Activated CD4-positive, alpha-beta T cell treated with anti-CD3 and anti-CD28 coated beads, Interleukin-2, amount 50 U/mL, for 4 hours (primary cell): ENCODE results near the gene BAIAP2L1.

Experiments used
- DNase-seq, 2 experiments: peaks; one replicate each; pipeline ENCODE4 v3.0.0-alpha.2; 2020

BAIAP2L1 gene

DNA sequence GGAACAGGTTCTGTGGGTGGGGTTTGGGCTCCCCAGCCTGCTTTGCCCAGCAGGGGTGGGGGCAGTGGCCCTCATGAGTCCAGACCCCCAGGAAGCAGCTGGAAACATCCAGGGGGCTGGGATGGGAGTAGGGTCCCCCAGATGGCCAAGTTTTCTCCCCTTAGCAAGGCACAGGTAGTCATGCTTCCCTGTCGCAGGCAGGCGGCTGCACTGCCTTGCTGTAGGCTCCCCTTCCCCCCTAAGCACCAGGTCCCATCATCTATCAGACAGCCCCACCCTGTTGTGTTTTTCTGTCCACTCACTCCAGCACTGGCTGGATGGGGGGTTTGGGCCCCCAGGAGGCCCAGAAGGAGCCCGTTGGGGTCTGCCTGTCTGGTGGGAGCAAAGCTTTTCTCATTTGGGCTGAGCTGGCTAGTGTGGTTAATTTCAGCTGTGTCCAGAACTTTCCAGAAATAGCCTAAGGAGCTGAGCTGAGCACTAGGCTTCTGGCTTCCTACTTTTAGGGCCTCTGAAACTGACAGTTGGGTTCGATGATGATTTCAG is 111.5 kb downstream of the BAIAP2L1 start:
- no peak for DNase-seq

DNA sequence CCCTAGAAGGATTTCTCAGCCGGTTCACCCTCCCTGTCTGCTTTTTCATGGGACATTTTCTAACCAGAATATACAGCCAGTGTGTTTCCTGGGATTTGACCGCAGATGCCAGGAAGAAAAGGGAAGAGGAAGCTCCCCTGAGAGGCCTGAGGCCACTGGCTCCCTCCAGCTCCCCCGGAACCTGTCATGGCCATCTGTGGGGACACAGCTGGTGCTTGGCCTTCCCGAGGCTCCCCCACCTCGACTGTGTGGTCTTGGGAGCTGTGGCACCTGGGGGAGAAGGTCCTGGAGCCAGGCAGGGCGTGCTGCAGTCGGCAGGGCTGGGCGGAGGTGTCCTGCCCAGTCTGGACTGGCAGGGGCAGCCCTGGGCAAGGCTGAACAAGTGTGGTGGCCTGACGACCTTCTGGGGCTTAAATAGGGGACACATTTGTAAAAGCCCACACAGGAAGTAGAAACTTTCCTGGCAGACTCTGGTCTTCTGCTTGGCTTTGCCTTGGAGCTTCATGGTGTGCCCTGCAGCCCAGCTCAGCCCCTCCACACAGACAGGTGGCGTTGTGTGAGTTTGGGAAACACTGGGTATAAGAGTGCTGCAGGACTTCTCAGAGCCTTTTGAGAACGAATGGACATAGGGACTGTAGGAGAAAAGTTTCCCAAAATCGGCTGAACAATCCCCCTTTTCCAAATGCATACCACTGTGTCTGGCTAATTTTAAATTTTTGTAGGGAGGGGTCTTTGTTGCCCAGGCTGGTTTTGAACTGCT is 112.6 kb downstream of the BAIAP2L1 start:
- no peak for DNase-seq

DNA sequence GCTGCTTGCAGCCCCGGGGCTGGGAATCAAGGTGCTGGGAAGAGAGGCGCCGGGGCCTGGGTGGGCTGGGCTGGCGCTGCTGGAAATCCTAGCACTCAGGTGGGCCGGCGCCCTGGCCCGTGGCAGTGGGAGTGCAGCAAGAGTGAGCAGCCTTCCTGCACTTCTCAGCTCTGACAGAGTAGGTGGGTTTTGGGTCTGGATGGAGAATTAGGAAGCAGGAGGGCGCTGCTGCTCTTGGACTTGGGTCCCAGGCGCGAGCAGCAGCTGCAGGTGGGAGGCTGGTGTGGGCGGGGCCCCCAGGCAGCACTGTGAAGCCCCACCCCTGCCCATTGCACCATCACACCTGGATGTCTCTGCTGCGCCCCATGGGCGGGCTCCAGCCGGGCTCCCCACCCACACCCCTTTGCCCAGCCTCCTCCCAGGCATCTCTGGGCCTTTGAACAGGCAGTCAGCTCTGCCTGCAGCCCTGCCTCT is 113.4 kb downstream of the BAIAP2L1 start:
- no peak for DNase-seq

DNA sequence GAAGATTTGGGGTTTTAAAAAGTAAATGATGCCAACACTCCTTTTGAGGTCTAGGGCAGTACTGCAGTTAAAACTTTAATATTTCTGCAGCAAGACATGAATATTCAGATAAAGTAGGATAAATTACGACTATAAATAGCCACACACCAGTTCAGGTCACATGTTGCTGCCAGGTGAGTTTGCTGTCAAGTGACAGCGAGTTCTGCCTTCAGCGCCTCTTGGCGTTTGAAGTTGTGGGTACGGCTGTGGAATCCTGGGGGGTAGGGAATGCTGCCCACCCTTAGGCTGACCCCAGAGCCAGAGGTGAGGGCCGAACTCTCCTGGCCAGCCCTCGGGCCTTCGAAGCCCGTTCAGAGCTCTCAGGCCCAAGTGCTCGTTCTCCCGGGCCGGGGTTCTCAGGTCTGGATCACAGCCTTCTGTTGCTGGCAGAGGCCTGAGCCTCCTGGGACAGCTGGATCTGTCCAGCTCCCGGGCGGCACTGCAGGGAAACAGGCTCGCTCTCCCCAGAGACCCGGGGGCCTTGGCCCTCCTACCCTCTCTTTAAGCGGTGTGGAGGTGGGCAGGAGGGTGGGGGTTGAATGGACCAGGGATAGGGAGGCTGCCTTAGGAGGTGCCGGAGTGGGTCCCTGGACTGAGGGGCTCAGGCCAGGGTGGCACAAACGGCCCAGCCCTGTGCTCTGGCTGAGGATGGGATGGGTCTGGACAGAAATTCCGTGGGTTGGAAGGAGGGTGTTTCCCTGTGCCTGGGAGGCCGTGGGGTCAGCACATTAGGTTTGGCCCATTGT is 114.0 kb downstream of the BAIAP2L1 start:
- DNase-seq, result no peak

DNA sequence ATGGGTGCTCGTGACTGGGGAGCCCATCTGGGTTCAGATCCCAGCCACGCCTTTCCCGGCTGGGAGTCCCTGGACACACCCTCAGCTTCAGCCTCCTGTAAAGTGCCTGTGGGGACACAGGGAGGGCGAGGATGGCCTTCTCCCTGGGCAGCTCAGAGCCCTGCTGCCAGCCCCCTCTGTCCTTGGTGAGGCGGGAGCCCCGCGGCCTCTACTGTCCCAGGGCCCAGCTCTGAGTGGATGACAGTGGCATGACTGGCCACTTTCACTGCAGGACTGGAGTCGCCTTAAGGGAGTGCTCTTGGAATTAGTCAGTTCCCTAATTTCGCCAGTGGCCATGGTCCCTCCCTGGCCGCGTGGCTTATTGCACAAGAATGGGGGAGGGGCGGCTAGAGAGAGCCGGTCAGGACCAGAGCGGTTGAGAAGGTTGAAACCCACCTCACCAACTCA is 114.8 kb downstream of the BAIAP2L1 start:
- no peak for DNase-seq

DNA sequence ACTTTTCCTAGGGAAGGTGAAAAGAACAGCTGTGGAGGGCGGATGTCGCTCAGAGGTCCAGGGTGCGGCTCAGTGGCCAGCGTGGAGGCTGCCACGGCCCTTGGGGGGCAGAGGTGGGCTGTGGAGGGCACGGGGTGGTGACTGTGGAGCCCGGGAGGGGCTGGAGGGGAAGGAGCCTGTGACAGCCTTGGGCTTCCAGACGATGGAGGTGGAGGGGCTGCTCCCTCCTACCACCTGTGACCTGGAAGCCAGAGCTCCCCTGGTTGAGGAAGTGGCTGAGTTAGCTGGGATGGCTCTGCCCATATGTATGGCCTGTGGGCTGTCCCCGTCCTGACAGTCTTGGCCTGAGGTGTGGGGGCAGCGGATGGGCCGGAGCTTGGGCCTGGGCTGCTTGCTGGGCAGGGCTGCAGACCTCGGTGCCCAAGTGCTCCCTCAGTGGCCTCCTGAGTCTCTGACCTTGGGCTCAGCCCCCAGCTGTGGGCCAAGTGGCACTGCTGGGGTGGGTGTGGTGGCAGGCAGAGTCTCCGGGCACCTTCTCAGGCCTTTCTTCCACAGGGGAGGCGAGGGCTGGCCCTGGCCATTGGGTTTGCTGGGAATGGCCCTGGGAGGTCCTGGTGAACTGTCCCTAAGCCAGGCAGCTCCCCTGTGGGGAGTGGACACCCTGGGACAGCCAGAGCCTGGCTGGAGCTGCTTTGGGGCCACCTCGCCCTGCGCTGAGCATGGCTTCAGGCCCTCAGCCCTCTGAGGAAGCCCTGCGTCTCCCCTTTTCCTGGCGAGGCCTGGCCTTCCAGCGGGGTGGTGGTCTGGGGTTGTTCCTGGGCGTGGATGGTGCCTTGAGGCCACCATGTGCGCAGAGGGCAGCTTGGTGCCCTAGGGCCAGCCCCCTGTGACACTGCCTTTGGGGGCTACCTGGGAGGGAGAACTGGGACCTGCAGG is 115.5 kb downstream of the BAIAP2L1 start:
- no peak for DNase-seq

DNA sequence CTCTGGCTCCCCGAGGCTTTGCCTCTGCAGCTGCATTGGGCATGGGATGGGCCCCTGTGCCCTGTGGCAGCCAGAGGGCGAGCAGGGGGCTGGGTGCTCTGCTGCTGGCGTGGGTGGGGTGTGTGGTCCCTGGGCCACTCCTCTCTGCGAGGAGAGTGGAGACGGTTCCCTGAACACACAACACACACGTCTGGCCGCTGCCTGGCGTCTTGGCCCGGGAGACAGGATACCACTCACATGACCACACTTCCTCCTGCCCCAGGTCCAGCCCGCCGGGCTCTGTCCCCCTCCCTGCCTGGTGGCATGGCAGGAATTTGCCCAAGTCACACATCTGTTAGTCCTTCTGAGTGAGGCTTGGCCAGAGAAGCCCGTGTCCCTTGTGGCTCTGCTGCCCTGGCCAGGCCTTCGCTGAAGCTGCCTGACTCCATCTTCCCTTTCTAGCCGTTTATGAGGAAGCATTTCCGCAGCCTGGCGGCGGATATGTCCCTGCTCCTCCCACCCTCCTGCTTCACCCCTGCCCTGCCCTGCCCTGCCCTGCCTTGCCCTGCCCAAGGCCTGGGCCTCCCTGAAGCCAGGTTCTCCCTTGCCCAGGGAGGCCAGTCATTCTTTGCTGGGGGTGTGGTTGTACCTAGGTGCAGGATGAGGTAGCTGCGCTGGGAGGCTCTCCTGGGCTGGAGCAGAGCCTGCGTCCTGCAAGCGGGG is 116.4 kb downstream of the BAIAP2L1 start:
- no peak for DNase-seq

DNA sequence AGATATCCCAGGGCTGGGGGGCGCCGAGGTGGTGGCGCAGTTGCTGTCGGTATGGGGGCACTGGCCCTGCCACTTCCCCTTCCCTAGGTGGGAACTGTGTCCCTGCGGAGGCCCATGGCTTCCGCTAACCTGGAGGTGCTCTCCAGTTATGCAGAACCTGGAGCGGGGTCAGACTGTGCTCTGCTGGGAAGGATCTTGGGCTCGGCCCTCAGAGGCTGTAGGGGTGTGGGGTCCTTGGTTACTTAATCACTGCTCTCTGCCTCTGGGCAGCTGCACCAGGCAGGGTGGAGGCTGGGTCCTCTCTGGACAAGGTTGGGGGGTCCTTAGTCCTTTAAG is 117.0 kb downstream of the BAIAP2L1 start:
- no peak for DNase-seq

DNA sequence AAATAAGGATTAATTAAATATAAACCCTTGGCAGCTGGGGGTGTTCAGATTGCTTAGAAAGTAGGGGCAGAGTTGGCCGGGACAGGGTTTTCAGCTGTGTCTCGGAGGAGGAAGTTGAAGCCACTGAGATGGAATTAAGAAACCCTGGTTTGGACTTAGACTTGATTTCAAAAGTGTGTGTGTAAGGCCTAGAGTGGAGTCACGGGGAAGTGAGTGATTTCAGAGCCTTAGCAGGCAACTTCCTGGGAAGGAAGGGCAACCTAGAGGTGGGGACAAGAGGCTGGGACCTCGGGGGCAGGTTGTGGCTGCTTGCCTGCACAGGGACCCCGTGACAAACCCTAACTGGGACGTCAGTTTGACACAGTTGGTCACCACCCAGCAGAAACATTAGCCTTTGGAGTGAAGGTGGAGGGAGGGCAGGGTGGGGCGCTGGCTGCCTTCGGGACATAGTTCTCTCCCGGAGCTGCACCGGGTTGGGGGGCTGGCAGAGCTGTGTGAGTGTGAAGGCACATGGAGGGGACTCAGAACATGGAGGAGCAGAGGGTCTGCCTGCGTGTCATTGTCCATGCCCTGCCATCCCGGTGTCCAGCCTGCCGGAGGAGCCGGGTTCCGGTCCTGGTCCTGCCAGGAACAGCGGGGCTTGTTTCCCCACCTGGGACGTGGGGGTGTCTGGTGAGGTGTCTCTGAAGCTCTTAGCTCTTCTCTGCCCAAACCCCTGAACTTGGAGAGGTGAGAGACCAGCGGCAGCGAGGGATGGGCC is 117.6 kb downstream of the BAIAP2L1 start:
- DNase-seq, result no peak

DNA sequence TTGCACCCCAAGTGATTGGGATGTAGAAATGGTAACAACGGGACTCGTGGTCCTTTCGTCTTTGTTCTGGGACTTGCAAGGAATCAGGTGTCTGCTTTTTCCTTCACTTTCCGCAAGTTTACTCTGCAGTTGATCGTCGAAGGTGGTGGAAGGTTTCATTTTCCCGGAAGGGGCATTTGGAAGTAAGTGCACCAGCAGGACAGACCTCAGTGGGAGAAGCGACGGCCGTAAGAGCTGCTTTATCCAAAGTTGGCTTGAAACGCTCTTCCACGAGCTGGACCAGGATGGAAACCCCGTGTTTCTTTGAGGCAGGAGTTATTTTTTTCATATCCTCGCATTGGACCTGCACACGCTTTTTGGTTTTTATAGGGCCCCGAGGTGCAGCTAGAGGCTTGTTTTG is 118.2 kb downstream of the BAIAP2L1 start:
- DNase-seq, result no peak

DNA sequence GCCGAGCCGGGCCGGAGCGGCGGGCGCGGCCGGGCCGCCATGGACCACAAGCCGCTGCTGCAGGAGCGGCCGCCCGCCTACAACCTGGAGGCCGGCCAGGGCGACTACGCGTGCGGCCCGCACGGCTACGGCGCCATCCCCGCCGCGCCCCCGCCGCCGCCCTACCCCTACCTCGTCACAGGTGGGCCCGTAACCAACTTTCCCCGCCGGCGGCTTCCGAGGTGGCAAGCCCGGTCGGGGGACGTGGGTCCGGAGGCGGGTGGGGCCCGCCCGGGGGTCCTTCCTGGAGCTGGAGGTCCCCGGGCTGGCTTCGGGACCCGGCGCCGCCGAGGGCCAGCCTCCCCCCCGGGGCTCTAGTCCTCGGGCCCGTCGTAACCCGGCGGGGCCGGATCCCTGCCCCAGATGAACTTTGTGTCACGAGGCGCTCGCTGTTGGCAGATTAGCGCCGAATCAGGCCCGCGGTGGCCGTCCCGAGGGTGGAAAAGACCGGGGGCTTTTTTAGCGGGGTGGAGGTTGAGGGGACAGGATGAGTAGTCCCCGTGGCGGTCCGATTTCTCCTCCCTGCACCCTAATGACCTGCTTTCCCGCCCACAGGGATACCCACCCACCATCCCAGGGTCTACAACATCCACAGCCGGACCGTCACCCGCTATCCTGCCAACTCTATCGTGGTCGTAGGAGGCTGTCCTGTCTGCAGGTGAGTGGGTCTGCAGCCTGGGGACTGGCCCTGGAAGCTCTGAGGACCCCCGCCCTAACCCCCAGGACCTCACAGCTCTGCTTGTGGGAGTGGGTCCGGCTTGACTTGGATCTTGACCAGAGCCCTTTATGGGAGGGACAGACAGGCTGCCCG is 118.9 kb downstream of the BAIAP2L1 start:
- peak; percentile 18 to 22 for DNase-seq

DNA sequence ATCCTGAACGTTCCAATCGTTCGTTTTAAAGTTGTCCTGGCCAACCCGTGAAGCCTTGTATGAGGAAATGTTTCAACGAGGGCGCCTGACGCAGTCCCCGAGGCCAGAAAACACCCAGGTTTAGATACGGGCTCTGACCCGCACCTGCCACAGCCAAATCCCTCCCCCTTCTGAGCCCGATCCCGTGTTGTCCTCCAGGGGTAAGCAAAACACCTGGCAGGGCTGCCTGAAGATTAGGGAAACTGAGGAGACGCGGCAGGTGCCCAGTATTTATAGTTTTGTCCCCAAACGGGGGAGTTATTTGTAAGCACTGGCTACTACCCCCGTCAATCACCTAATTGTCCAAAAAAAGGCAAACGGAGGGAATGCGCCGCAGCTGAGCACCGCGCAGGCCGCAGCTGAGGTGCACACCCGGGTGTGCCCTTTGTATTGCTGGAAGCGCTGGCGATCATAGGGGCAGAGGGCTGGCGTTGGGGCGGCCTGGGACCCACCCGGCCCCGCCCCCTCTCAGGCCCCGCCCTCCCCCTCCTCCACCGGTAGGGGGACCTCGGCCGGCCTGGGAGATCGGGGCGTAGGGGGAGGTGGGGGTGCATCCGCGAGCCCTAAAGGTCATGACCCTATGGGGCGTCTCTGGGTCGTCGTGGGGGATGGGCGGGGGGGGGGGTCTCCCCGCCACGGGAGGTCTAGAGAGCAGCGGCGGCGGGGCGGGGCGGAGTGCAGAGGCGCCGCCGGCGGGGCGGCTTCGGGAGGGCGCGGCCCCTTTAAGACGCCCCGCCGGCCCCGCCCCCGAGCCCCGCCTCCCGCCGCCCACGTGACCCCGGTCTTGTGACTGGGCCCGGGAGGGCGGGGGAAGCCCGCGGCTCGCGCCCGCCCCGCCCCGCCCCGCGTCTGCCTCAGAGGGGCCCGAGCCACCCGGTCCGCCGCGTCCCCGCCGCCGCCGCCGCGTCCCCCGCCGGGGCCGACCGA is 119.8 kb downstream of the BAIAP2L1 start, which contains the start of gene BRI3:
BRI3 (plus strand) TSS at position 896 of the 966 bp plus-strand sequence. CDS start 110 bp downstream, outside the sequence.
- peak; percentile 94 to 95 for DNase-seq

DNA sequence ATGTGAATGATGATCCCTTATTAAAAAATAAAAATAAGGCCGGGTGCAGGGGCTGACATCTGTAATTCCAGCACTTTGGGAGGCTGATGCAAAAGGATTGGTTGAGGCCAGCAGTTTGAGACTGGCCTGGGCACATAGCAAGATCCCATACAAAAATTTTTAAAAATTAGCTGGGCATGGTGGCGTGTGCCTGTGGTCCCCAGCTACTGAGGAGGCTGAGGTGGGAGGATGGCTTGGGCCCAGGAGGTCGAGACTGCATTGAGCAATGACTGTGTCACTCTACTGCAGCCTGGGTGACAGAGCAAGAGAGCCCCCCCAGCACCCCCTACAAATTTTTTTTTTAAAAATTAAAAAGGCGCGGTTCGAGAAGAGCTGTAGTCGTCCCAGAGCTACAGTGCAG is 120.6 kb downstream of the BAIAP2L1 start:
- no peak for DNase-seq

DNA sequence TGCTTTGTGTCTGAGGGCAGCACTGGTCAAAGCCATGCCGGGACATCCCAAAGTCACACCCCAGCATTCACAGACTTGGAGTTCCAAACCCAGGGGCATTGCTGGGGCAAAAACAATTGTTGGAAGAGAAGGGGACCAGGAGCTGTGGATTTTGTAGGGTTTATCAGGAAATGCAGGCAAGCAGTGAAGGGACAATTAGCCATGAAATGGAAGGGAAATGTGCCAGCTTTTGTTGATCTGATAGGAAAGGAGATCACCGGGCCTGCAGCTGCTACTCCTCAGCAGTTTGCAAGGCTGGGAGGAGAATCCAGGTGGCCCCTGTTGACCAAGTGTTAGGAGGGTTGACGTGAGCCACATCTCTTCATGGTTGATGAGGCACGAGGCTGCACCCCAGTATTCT is 122.0 kb downstream of the BAIAP2L1 start:
- DNase-seq, result no peak

DNA sequence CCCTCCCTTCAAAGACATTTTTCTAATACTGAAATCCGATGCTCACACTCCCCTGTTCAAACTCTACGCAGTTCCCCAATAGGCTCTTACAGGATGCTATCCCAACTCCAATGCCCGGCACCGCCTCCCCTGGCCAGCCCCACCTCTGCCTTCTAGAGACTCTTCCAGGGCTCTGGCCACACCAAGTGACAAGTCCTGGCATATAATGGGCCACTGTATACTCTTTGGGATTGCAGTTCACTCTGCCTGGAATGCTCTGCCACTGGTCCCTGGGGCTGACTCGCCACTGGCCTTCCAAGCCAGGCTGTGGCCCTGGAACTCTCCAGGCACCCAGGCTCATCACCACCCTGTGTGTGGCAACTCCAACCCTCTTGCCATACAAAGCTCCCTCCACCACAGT is 122.5 kb downstream of the BAIAP2L1 start:
- DNase-seq, result no peak

DNA sequence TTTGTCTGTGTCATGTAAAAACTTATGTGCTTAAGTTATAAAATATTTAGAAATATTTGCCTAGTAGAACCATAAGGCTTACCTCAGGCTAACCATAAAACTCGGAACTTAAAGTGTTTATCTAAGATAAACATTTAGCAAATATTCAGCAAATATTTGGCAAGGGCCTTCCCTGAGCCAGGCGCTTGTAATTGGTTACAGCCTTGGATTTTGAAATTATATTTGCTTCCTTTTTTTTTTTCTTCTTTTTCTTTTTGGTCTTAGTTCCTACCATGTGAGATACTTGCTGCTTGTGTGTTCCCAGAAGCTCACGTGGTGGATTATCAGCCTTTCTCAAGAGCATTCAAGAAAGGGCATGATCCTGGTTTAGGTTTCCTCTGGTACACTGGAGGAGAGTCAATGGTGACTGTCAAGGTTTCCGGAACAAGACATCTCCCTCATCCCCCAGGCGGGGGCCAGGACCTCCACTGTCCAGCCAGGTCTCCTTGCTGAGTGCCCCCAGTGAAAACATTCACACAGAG is 124.6 kb downstream of the BAIAP2L1 start:
- no peak for DNase-seq

DNA sequence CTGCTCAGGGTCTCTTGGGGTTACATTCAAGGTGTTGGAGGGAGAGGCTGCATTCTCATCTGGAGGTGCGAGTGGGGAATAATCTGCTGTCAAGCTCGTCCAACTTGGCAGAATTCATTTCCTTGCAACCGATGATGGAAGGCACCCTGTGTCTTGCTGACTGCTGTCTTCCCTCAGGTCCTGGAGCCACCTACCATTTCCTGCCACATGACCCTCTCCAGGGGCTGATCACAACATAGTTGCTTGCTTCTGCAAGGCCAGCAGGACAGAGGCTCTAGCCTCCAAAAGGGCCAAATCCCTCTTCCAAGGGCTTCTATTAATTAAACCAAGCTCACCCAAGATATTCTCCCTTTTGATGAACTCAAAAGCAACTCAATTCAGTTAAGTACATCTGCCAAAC is 133.6 kb downstream of the BAIAP2L1 start:
- no peak for DNase-seq

DNA sequence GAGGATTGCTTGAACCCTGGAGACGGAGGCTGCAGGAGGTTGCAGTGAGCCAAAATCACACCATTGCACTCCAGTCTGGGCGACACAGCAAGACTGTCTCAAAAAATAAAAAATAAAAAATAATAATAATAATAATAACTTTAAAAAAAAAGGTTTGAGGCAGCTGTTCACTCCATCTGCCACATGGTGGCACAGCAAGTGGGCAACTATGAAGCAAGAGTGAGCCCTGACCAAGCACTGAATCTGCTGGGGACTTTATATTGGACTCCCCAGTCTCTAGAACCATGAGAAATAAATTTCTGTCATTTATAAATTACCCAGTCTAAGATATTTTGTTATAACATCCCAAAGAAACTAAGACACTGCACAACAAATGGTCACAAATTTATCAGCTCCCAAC is 134.1 kb downstream of the BAIAP2L1 start:
- no peak for DNase-seq

DNA sequence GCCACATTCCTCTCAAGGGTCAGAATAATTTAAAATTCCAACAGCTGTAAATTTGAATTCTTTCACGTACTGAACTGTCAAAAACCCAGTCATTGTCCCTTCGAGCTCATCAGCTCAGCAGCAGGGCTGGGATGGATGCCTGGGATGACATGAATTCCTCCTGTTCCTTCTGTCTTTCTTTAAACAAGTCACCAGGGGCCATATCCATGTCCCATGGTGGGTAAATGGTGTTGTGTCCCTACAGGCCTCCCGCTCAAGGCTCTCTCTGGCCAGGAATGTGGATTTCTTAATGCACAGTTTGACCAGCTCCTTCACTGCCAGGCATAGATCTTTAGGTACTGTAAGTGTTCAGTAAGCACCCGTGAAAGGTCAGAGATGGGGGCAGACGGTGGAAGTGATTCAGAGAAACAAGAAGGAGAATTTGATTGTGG is 135.0 kb downstream of the BAIAP2L1 start:
- DNase-seq, result no peak
